ENCODE results near the gene EMD. TPM values are rescaled to one million over a fixed set of nuclear protein-coding genes. Genes with fewer than 3 reads are reported as not detected.
A peak's percentile ranks its signal among the peaks of the same experiment; 100 is the strongest.

The EMD gene

GRCh38 chrX:154430479-154430878 is 51.4 kb downstream of the EMD start:
- Histone ChIP-seq H3K14ac (ENCODE audit: low read length in 2 of 2) (peak overlapping the region in 1 of 2 experiments; percentile 48), H3K9me3 (ENCODE audit: control insufficient read depth, low read length) (no peaks in the 10 kb centered on the region), H4K8ac (ENCODE audit: low read length) (no peak overlapping the region), H3K27ac (ENCODE audit: low read length, poor library complexity, severe bottlenecking) (no peak overlapping the region), H2BK120ac (ENCODE audit: low read depth, low read length) (no peak overlapping the region), H3K18ac (ENCODE audit: low read depth in 1 of 2, low read length in 2 of 2) (no peak overlapping the region), H2BK12ac (ENCODE audit: low read length in 2 of 2) (no peak overlapping the region), H3K23ac (ENCODE audit: low read length in 2 of 2) (peak overlapping the region in 1 of 2 experiments; percentile 50), H4K91ac (ENCODE audit: low read length) (no peak overlapping the region), H3K4me3 (ENCODE audit: insufficient read depth in 1 of 2, low read depth in 1 of 2, low read length in 2 of 2) (peak overlapping the region in 1 of 2 experiments; percentile 13), H3K27me3 (ENCODE audit: control insufficient read depth in 1 of 2, insufficient read depth in 1 of 2, low read length in 2 of 2) (peaks cover 0 to 3% of the 10 kb centered on the region in 2 experiments), H3K4me2 (ENCODE audit: low read length, poor library complexity, severe bottlenecking) (no peak overlapping the region), H3K36me3 (ENCODE audit: control insufficient read depth in 1 of 2, insufficient read depth in 2 of 2, low read depth in 1 of 2, low read length in 2 of 2) (peaks cover 37 to 47% of the 10 kb centered on the region in 2 experiments), H2AFZ (ENCODE audit: low read depth, low read length) (no peak overlapping the region), H3K4ac (ENCODE audit: low read depth in 1 of 2, low read length in 2 of 2) (no peak overlapping the region), H3K79me1 (replicated peaks; ENCODE audit: low read length, poor library complexity, severe bottlenecking) (peaks cover 10% of the 10 kb centered on the region), H3K4me1 (ENCODE audit: control insufficient read depth, insufficient read depth, low read depth, low read length) (peaks cover 25% of the 10 kb centered on the region), H3K9ac (ENCODE audit: low read length) (no peak overlapping the region), H2BK15ac (ENCODE audit: low read depth, poor library complexity, severe bottlenecking) (no peak overlapping the region), H2BK5ac (ENCODE audit: low read depth, low read length, poor library complexity, severe bottlenecking) (no peak overlapping the region), H2AK5ac (ENCODE audit: low read length, severe bottlenecking) (no peak overlapping the region)
- no peak for DNase-seq
- 69% methylated on average over 6 of the region's 6 CpGs for WGBS

- Histone ChIP-seq H2BK12ac (ENCODE audit: low read length in 2 of 2) (no peak overlapping the region), H4K8ac (ENCODE audit: low read length) (no peak overlapping the region), H2AK5ac (ENCODE audit: low read length, severe bottlenecking) (no peak overlapping the region), H3K14ac (ENCODE audit: low read length in 2 of 2) (no peak overlapping the region), H4K91ac (ENCODE audit: low read length) (no peak overlapping the region), H3K9me3 (ENCODE audit: control insufficient read depth, low read length) (no peaks in the 10 kb centered on the region), H3K4me1 (ENCODE audit: control insufficient read depth, insufficient read depth, low read depth, low read length) (peaks cover 25% of the 10 kb centered on the region), H3K79me1 (replicated peaks; ENCODE audit: low read length, poor library complexity, severe bottlenecking) (peaks cover 10% of the 10 kb centered on the region), H3K36me3 (ENCODE audit: control insufficient read depth in 1 of 2, insufficient read depth in 2 of 2, low read depth in 1 of 2, low read length in 2 of 2) (peaks cover 41 to 51% of the 10 kb centered on the region in 2 experiments), H3K4ac (ENCODE audit: low read depth in 1 of 2, low read length in 2 of 2) (no peak overlapping the region), H3K4me3 (ENCODE audit: insufficient read depth in 1 of 2, low read depth in 1 of 2, low read length in 2 of 2) (peak overlapping the region in 1 of 2 experiments; percentile 13), H3K18ac (ENCODE audit: low read depth in 1 of 2, low read length in 2 of 2) (no peak overlapping the region), H2BK120ac (ENCODE audit: low read depth, low read length) (no peak overlapping the region), H3K23ac (ENCODE audit: low read length in 2 of 2) (peak overlapping the region in 1 of 2 experiments; percentile 50), H2BK15ac (ENCODE audit: low read depth, poor library complexity, severe bottlenecking) (no peak overlapping the region), H3K9ac (ENCODE audit: low read length) (no peak overlapping the region), H3K4me2 (ENCODE audit: low read length, poor library complexity, severe bottlenecking) (no peak overlapping the region), H2BK5ac (ENCODE audit: low read depth, low read length, poor library complexity, severe bottlenecking) (no peak overlapping the region), H3K27ac (ENCODE audit: low read length, poor library complexity, severe bottlenecking) (no peak overlapping the region), H3K27me3 (ENCODE audit: control insufficient read depth in 1 of 2, insufficient read depth in 1 of 2, low read length in 2 of 2) (peaks cover 0 to 3% of the 10 kb centered on the region in 2 experiments), H2AFZ (ENCODE audit: low read depth, low read length) (no peak overlapping the region)
- DNase-seq, result no peak
- 84% methylated on average over 7 of the region's 7 CpGs for WGBS
These were observed 51.8 kb downstream of the EMD start for GRCh38 chrX:154430916-154431315.

Small RNAs within 50 kb of the gene (small RNA-seq; reads per million reads assigned to genes)
- not detected for gene SNORA70 (ENCODE audit: low read depth)

All from mesenchymal stem cell (in vitro differentiated cells and primary cell).